HepG2 (cell line): ENCODE data around the gene SUPT20HL1. TPM values are rescaled to one million over a fixed set of nuclear protein-coding genes. Genes with fewer than 3 reads are reported as not detected.

Experiments
- ATAC-seq: fragments of 200-7000 bp; cut with Tn5 transposase; 3 replicates; pipeline ENCODE4 v1.9.1; 2020; ENCODE audit warnings: mild to moderate bottlenecking, moderate library complexity
- BruUV-seq: library from RNA; stranded (reverse); fragments of 400-500 nt; replicated peaks from 2 replicates; lab custom pipeline; 2021; lab: Mats Ljungman, UMichigan
- CTCF ChIA-PET: fragments of 300-600 bp; formaldehyde crosslinking; extraction: SDS; loops from one replicate; lab custom pipeline; 2021; ENCODE audit warnings: low total read pairs, inconsistent platforms, low intra/inter-chr PET ratio; lab: Yijun Ruan, JAX
- POLR2A ChIA-PET: fragments of 350-600 bp; sonication (Branson Sonifier 250); formaldehyde crosslinking; loops from one replicate; lab custom pipeline; 2020; ENCODE audit warnings: antibody characterized with exemption, inconsistent platforms; lab: Yijun Ruan, JAX
- DNase-seq: peaks from one replicate; pipeline ENCODE4 v3.0.0-alpha.2; 2015; ENCODE audit warnings: low spot score
- FAIRE-seq: peaks from 3 replicates; lab custom pipeline; 2011; peaks lifted over from hg19 to GRCh38; lab: Jason Lieb, UNC
- H2AFZ ChIP-seq: one replicate; pipeline ENCODE4 v1.6.1; 2011; ENCODE audit warnings: low read length, inconsistent platforms
- H3K27ac ChIP-seq: fragments of 300-600 bp; 3 replicates; pipeline ENCODE4 v1.8.0; 2011; ENCODE audit warnings: mixed run types, mild to moderate bottlenecking, mixed read lengths, low read length, inconsistent platforms; ENCODE audit not compliant: insufficient read depth; ENCODE audit errors: extremely low read length
- H3K27me3 ChIP-seq, 2 experiments: fragments of 200-600 bp in 1 of 2; 2 replicates in 1 of 2; 3 replicates in 1 of 2; pipeline versions ENCODE4 v1.6.0 to v1.8.0; 2011; ENCODE audit warnings: low read length in 2 of 2, mild to moderate bottlenecking in 2 of 2, moderate library complexity in 2 of 2, inconsistent platforms in 1 of 2; ENCODE audit not compliant: insufficient read depth in 2 of 2, control insufficient read depth in 1 of 2
- H3K36me3 ChIP-seq, 2 experiments: fragments of 200-600 bp in 1 of 2; replicated peaks in 1 of 2; 2 replicates in 1 of 2; 3 replicates in 1 of 2; pipeline versions ENCODE4 v1.5.1 to v1.8.0; 2011; ENCODE audit warnings: low read length in 2 of 2, inconsistent platforms in 1 of 2; ENCODE audit not compliant: insufficient read depth in 2 of 2, control insufficient read depth in 1 of 2
- H3K4me1 ChIP-seq: 2 replicates; pipeline ENCODE4 v1.5.1; 2012; ENCODE audit warnings: low read length, inconsistent platforms; ENCODE audit not compliant: insufficient read depth
- H3K4me2 ChIP-seq: 2 replicates; pipeline ENCODE4 v1.6.0; 2011; ENCODE audit warnings: low read depth, low read length, inconsistent platforms
- H3K4me3 ChIP-seq, 3 experiments: fragments of 200-600 bp in 1 of 3; sonication (generic), shearing (Covaris generic) in 1 of 3; replicated peaks in 1 of 3; 2 replicates each; pipeline ENCODE4 v1.5.1; 2011 to 2016; ENCODE audit warnings: low read length in 3 of 3, inconsistent platforms in 2 of 3, low read depth in 2 of 3, mild to moderate bottlenecking in 2 of 3, control low read depth in 1 of 3, mixed read lengths in 1 of 3; ENCODE audit not compliant: insufficient read depth in 1 of 3
- H3K79me2 ChIP-seq: one replicate; pipeline ENCODE4 v1.6.1; 2011; ENCODE audit warnings: low read length, inconsistent platforms; ENCODE audit not compliant: insufficient read depth
- H3K9ac ChIP-seq: 2 replicates; pipeline ENCODE4 v1.6.0; 2011; ENCODE audit warnings: mild to moderate bottlenecking, low read depth, low read length, inconsistent platforms; ENCODE audit not compliant: insufficient read depth
- H3K9me3 ChIP-seq: 2 replicates; pipeline ENCODE4 v1.5.1; 2012; ENCODE audit warnings: mild to moderate bottlenecking, low read length
- H4K20me1 ChIP-seq: 2 replicates; pipeline ENCODE4 v1.6.0; 2011; ENCODE audit warnings: inconsistent platforms, mild to moderate bottlenecking, low read length, moderate library complexity; ENCODE audit not compliant: insufficient read depth
- NCOA5 ChIP-seq: sonication (generic); formaldehyde crosslinking; IDR thresholded peaks from 2 replicates; pipeline ENCODE4 v1.4.0; 2020; ENCODE audit warnings: missing genetic modification reagents
- REL ChIP-seq: sonication (generic); formaldehyde crosslinking; conservative IDR thresholded peaks from 2 replicates; pipeline ENCODE4 v1.8.0; 2022; ENCODE audit warnings: mild to moderate bottlenecking, missing genetic modification reagents, moderate library complexity
- SP1 ChIP-seq, 2 experiments: fragments of 450-650 bp in 1 of 2; sonication (generic) in 1 of 2; formaldehyde crosslinking in 1 of 2; IDR thresholded peaks; 2 replicates each; pipeline versions ENCODE4 v1.4.0 to v1.6.1; 2016 to 2020; ENCODE audit warnings: missing genetic modification reagents in 1 of 2
- TCF7L2 ChIP-seq: IDR thresholded peaks from 2 replicates; pipeline ENCODE4 v1.6.1; 2011; ENCODE audit warnings: mild to moderate bottlenecking, low read depth, low read length, moderate library complexity
- ZNF143 ChIP-seq: sonication (generic); formaldehyde crosslinking; IDR thresholded peaks from 2 replicates; pipeline ENCODE4 v1.4.0; 2020; ENCODE audit warnings: missing genetic modification reagents
- ZNF510 ChIP-seq: sonication (generic); formaldehyde crosslinking; IDR thresholded peaks from 2 replicates; pipeline ENCODE4 v1.4.0; 2020; ENCODE audit warnings: low read depth, mild to moderate bottlenecking, missing genetic modification reagents
- ZNF552 ChIP-seq: sonication (generic); formaldehyde crosslinking; IDR thresholded peaks from 2 replicates; pipeline ENCODE4 v1.9.0; 2022; ENCODE audit warnings: missing genetic modification reagents, mild to moderate bottlenecking, borderline replicate concordance
- ZNF670 ChIP-seq: sonication (generic); formaldehyde crosslinking; IDR thresholded peaks from 2 replicates; pipeline ENCODE4 v1.8.0; 2022; ENCODE audit warnings: mild to moderate bottlenecking, missing genetic modification reagents, borderline replicate concordance
- ZNF776 ChIP-seq: sonication (generic); formaldehyde crosslinking; IDR thresholded peaks from 2 replicates; pipeline ENCODE4 v1.4.0; 2020; ENCODE audit warnings: mild to moderate bottlenecking, missing genetic modification reagents
- WGBS: methylation state at CpG from one replicate; pipeline ENCODE4 v1.1.6; 2017; ENCODE audit warnings: low lambda C conversion rate; 5-methylcytosine and 5-hydroxymethylcytosine counted together
- in situ Hi-C: cut with HindIII; loops from 2 replicates; pipeline ENCODE4 v1.10.0; 2017; ENCODE audit warnings: low pct_unique_long_range_greater_than_20kb; ENCODE audit not compliant: extremely low pct_ligation_motif_present
- intact Hi-C: fragments of 100-400 bp; cut with micrococcal nuclease; formaldehyde crosslinking; loops from one replicate; pipeline ENCODE4 v1.10.0; 2022; ENCODE audit not compliant: unreplicated experiment
- polyA plus RNA-seq, 8 experiments: library from polyadenylated mRNA; depleted of rRNA in 3 of 8; stranded (reverse) in 7 of 8; unstranded in 1 of 8; fragments of >200 nt; fragmentation: Illumina TruSeq in 4 of 8; extraction: Trizol in 4 of 8; gene quantifications; 2 replicates each; pipeline versions ENCODE4 v1.2.1 to v1.2.3, GENCODE V29; 2011 to 2016; ENCODE audit warnings: low read depth in 4 of 8, missing spikeins in 1 of 8, mixed read lengths in 1 of 8; ENCODE audit not compliant: insufficient read depth in 1 of 8
- total RNA-seq, 5 experiments: library from RNA; depleted of rRNA; stranded (reverse); fragments of >200 nt; fragmentation: Illumina TruSeq; extraction: Trizol; gene quantifications; 2 replicates each; pipeline ENCODE4 v1.2.3, GENCODE V29; 2016; ENCODE audit warnings: low read depth in 1 of 5

The SUPT20HL1 gene
- total and polyA plus RNA-seq, 2 of the 13 experiments (the other 11 are each of a cell fraction or from before 2014, with no cell fraction given) = not detected

DNA sequence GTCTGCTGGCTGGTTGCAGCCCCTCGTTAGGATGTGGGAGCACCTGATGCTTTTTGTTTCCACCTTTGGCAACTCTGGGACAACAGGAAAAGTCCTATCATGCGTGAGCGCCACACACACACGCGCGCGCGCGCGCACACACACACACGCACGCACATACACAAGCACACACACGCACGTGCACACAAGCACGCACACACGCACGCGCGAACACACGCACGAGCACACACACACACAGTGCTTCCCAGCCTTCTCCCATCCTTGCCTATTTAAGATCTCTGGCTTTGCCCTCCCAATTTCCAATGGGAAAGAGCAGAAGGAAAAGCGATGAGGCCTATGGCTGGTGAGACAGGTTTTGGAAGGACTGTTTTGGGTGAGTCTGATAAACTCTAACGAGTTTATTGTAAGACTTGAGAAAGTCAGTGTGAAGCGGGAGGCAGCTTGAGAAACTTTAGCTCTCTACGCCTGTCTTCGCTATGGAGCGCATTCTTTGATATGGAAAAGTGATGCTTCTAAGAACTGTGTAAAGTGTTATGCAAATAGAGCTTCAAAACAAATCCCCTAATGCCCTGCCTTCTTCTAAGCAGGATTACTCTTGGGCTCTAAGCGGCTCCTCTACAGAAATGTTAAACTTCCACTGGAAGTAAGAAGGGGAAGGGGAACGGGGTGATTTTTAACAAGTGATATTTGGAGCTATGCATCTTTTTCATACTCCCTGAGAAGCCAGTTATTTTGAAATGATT, 11.8 kb downstream of the SUPT20HL1 start:
- Histone ChIP-seq H3K4me3 (no peak overlapping the region), H3K4me1 (no peaks in the 10 kb centered on the region), H3K27ac (no peak overlapping the region), H3K36me3 (no peaks in the 10 kb centered on the region), H3K9me3 (no peaks in the 10 kb centered on the region), H3K4me2 (no peak overlapping the region), H3K9ac (no peak overlapping the region), H3K79me2 (no peaks in the 10 kb centered on the region), H2AFZ (no peak overlapping the region), H4K20me1 (no peaks in the 10 kb centered on the region), H3K27me3 (0 out of 5 replicates have a peak, but pooled peaks cover 0 to 1% of the 10 kb centered on the region in 2 experiments)
- no TSS peak for BruUV-seq
- whole genome bisulfite sequencing = 86% methylated on average over 26 of the region's 29 CpGs
- ChIA-PET POLR2A (no interaction called here), CTCF (interaction anchor here (1.4 kb wide), 1 partner anchor 127 kb away, joined by 5 read pairs; no protein-coding TSS in a partner anchor)
- in situ Hi-C loops = no loop called here
- intact Hi-C loops = no loop called here
- ATAC-seq (no peak), DNase-seq (no peak), FAIRE-seq (no peak)
- no peak for TF ChIP-seq ZNF670
- no peak for TF ChIP-seq ZNF776 (CRISPR knock-in tag)
- TF ChIP-seq REL = no peak
- TF ChIP-seq TCF7L2 = no peak
- no peak for TF ChIP-seq ZNF552 (CRISPR knock-in tag)
- TF ChIP-seq NCOA5 = no peak
- TF ChIP-seq ZNF510 (CRISPR knock-in tag) = no peak
- no peak for TF ChIP-seq SP1 (IDR thresholded peaks at IDR 0.05)
- TF ChIP-seq SP1 (CRISPR knock-in tag; IDR thresholded peaks at IDR 0.05) = no peak
- no peak for TF ChIP-seq ZNF143 (CRISPR knock-in tag)
